Activated CD4-positive, alpha-beta T cell treated with anti-CD3 and anti-CD28 coated beads for 48 hours (primary cell): Measurements from ENCODE around the gene GLB1L.
A peak's percentile ranks its signal among the peaks of the same experiment; 100 is the strongest.

ENCODE experiments used
- DNase-seq: peaks from one replicate; pipeline ENCODE4 v3.0.0-alpha.2; 2020

The GLB1L gene

DNA sequence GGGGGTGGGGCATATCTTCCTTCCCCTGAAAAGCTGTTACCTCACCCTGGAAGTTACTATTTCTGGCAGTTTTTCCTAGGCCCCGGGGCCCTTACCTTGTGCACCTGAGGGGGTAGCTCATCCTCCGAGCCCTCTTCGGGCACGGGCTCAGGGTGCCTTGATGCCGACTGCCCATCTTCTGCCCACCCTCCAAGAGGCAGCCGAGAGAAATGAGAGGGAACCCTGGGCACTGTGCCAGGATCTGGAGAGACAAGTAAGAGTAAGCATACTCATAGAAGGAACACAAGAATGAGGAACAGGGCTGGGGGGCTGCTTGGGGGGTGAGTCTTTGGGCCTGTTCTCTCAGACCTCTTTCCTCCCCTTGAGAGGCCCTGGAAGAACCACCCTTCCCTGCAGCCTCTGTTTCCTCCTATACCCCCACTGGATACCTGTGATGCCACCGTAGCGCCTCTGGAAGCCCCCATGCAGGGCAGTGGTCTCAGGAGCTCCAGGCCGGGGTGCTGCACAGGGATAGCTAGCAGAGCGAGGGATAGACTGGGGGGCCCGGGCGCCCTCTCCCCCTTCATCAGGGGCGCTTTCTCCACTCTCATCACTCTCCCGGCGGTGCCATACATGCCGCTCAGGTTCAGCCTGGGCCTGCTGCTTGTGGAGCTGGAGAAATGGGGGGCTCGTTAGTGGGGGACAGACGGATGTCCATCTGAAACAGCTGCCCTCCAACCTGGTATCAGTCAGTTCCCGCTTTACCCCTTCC, 24.4 kb downstream of the GLB1L start:
- DNase-seq: no peak

DNA sequence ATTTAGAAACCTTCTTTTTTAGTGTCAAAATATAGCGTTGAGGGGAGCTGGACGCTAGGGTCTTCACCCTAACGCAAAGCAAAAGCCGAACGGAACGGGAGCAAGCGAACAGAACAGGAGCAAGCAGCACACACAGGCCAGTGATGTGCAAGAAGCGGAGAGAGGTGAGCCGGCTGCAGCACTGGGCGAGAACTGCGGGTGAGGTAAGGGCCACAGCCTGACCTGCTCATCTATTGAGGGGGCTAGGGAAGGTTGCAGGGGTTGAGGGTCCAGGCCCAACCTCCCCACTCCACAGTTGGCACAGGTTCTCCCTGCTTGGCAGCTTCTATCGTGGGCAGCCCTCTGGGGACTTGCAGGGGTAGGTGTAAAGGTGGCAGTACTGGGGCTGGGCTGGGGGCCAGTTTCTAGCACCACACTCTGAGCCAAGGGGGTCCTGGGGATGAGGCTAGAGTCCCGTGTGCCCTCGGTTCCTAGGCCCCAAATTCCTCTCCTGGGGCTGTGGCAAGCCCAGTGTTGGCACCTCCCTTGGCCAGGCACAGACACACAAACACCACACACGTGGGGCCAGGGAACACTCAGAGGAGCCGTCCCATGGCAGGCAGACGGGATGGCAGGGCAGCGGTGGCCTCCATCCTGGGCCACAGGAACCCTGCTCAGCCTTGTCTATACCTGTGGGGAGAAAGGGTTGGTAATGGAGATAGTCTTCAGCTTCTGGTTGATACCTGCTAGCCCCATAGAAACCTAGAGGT, 25.3 kb downstream of the GLB1L start:
- no peak for DNase-seq

DNA sequence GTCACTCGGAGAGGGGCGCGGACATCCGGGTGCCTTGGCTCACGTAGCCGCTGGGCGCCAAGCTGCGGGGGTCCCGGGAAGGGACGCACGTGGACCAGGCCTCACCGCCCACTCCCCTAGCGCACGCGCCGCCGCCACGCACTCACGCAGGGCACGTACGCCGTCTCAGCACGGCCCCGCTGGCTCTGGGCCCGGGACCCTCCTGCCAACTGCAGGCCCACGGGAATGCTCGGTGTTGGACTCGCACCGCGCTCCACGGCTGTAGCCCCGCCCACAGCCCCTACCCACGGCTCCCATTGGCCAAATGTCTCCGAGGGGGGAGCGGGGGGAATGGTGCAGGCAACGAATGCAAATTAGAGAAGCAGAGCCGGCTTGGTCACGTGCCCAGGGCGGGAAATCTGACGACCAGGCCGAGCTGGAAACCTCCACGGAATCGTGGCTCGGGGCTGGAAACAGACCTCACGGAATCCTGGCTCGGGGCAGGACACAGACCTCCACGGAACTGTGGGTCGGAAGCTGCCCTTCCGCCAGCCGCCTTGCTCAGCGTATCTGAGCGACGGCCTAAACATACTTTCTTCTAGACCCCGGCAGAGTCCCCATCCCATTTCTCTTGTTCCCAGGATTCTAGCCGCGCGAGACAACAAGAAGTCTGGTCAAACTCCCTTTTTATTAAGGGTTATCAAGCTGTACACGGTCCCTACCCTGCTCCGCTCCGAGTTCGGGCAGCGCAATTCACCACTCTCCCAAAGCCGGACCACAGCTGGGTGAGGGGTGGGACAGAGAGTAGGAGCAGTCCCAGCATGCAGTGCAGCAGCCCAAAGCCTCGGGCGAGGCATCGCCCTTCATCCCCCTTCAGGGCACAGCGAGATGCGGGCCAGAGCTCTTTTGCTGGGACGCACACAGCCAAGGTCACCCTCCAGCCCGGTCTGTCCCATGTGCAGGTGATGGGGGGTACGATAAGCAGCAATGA, 26.2 kb downstream of the GLB1L start, which contains the start of gene ABCB6:
Gene ABCB6, minus strand, starts transcription at position 227 of the 970 bp plus-strand sequence. CDS start 285 bp downstream, outside the sequence.
- DNase-seq: peak; percentile 94

DNA sequence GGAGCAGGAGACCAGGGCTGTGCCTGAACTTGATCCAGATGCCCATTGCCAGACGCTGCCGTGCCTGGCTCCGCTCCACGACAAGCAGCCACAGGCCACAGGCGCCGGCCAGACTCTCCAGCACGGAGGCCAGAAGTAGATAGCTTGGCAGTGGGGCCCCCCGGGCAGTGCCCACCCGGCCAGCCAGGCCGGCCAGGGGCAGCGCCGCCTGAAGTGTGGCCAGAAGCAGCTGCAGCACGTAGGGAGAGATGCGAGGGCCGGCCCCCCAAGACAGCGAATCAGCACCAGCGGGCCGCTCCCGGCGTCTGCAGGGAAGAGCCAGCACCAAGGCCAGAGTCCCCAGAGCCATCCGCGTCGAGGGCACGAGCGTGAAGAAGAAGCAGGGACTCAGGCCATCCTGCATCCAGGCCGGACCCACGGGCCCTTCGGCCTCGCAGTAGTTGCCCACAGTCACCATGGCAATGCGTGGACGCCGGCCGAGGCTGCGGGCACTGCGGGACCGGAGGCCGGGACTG, 27.0 kb downstream of the GLB1L start:
- peak; percentile 42 for DNase-seq

DNA sequence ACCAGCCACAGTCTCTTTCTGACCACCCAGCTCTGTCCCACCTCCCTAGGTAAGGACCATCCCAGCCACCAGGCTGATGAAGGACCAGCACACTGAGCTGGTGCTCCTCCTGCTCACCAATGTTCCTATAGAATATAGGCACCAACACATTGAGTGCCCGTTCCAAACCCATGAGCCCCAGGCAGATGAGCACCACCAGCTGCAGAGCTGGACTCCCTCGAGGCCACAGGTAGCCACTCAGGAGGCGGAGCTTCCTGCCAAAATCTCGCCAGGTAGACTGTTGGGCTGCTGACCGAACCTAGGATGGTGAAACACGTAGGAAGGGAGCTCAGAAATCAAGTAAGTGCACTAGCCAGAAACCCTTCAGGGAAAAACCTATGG, 28.7 kb downstream of the GLB1L start:
- no peak for DNase-seq

DNA sequence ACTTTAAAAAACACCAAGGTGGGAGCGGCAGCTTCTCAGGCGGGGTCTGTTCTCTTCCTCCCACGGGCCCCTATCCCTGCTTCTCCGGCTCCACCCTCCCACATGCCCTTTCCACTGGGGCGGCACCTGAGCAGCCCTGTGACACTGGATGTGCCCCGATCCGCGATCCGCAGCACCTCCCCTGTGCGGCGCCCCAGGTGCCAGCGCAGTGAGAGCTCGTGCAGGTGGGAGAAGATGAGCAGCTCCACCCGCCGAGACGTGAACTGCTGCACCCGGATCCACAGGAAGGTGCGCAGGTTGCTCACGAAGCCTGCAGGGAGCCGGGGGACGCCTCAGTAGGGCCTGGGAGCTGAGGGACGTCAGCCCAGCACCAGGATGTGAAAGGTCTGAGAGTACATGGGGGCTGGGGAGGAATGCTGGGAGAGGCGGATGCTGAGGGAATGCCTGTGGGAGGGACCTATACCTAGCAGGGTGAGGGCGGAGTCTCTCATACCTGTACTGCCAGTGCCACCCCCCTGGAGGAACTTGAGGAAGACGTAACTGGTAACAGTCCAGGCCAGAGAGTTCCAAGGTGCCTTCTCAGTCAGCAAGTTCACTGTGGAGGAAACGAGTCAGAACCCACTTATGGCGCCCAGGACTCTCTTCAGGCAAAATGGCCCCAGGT, 29.2 kb downstream of the GLB1L start:
- DNase-seq: no peak

DNA sequence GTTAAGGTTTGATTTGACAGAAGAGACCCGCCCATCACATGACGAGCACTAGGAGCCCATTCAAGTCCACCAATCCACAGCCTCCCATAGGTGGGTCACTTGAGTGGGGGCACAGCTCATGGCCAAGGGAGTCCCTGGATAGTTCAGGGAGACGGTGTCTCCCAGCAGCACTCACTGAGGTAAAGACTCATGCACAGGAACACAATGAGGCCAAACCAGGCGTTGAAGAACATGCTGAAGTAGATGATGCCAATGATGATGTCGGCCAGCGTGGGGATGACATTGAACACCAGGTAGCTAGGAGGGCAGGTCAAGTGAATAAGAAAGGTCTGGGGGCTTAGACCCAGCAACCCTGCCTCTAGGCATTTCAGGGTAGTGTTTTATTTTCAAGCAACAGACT, 30.5 kb downstream of the GLB1L start:
- DNase-seq: no peak

DNA sequence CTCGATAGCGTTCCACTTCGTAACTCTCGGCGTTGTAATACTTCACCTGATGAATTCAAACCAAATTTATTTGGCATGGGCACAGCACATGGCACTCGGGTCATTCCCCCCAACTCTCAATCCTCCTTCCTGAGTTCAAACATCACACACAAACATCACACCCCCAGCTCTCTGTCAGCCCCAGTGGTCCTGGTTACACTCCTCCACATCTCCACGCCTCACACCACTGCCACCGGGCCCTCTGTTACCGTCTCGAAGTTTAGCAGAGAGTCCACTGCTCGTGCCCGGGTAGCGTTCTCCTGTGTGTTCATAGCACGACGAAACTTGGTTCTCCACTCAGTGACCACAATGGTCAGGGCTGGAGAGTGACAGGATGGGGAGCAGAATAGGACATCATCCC, 31.1 kb downstream of the GLB1L start:
- DNase-seq: no peak

DNA sequence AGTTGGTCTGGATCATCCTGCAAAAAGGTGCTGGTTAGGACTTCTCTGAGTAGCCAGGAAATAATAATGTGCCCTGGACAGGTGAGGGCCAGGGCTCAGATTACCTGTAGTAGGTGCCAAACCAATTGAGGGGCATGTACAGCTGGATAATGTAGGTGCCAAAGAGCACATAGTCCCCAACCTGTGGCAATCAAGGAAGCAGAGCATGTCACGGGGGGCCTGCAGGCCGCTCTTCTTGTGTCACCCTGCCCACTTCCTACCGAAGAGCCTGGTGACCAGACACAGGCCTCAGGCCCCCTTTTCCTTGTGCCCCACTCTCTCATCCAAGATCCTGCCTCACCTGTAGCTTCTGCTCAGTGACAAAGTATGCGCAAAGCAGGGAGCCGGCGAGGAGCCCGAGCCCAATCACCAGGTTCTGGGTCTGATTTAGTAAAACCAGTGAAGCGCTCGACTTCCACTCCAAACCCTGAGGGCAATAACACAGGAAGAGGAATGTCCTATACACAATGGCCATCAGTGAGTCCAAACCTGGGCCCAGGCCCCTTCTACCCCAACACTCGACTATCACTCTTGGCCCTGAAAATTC, 31.7 kb downstream of the GLB1L start:
- DNase-seq: no peak

DNA sequence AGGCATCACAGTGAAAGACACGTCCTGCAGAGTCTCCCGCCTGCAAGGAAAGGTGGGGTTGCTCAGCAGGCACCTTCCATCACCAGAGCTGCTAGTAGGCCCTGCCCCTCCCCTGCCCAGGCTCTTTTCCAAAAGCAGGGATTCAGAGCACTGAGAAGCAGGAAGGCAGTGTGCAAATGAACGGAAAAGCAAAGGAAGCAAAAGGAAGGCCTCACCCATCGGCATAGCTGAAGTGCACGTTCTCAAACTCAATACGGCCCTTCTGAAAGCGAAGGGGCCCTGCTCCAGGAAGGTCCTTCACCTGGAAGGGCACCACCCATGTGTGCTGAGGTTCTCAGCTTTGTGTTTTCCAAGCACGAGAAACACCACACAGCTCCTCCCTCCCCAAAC, 32.2 kb downstream of the GLB1L start:
- DNase-seq: no peak

DNA sequence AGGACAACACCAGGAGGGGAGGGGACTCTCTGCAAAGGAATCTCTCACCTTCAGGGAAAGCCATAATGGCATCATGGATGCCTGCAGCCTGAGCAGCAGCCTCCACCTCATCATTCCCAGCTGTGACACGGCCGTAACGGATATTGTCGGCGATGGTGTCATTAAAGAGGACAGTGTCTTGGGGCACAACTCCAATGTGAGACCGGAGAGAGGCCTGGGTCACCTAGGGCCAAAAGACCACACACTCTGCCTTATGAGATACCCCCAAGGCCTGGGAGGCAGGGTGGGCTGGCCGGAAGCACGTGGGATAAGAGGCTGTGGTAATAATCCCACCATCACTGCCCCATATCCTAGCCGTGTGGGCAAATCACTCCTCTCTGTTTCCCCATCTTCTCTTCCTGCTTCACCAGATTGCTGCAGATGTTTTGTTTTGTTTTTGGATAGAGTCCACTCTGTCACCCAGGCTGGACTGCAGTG, 34.3 kb downstream of the GLB1L start:
- no peak for DNase-seq

DNA sequence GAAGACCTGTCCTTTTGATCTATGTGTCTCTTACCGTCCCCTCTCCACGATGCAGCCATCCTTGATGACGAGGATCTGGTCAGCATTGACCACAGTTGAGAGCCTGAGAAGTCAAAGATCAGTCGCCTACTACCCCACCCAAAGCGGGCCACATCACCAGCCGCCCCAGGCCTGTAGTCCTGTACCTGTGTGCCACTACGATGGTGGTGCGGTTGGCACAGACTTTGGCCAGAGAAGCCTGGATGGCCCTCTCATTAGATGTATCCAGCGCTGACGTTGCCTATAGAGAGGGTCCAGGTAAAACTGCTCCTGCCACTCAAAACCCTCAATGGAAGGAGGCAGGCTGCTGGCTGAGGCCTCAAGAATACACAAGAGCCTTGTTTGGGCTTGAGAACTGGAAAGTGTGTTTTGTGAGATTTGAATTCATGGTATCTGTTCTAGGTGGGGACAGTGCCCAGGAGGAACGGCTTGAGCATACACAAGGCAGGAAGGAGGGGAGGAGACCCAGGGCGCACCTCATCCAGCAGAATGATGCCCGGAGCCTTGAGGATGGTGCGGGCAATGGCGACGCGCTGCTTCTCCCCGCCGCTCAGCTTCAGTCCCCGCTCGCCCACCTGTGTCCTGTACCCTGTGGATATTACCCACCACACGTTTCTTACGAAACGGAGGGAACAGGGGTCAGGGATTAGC, 34.9 kb downstream of the GLB1L start:
- no peak for DNase-seq

DNA sequence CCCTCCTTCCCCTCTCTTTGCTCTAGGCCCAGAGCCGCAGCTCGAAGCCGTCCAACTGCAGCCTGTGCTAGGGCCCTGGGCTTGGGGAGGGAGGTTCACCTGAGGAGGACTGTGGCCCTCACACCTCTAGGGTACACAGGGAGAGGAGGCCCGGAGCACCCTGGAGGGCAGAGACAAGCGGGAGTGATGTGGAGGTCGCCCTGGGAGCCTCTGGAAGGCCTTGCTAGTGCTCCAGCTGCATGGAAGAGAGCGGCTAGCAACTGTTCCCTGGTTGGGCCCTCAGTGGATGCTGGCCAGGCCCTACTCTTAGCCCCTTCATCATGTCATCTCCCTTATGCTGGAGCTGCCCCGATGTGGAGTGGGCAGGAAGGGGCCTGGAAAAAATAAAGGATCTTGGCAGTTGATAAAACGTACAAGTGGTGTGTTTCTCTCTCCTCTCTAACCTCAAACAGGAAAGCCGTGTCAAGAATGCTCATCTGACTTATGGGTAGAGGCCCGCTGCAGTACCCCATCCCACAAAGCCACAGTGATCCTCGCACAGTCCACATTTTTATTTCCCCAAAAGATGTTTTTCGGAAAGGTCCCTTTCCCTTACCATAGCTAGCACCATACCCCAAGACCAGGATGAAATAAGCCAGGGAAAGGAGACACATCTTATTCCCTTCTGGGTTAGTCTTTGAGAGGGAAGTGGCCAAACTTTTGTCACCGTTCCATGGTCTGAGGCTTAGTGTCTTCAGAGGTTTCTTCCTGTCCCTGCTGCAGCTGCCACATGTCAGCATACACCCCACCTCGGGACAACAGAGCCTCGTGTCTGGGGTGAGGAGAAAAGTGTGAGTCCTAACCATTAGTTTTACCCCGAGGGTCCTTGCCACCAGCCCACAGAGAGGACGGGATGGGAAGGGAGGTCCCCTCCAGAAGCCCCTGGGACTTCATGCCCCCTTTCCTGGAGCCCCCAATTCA, 35.7 kb downstream of the GLB1L start:
- no peak for DNase-seq

DNA sequence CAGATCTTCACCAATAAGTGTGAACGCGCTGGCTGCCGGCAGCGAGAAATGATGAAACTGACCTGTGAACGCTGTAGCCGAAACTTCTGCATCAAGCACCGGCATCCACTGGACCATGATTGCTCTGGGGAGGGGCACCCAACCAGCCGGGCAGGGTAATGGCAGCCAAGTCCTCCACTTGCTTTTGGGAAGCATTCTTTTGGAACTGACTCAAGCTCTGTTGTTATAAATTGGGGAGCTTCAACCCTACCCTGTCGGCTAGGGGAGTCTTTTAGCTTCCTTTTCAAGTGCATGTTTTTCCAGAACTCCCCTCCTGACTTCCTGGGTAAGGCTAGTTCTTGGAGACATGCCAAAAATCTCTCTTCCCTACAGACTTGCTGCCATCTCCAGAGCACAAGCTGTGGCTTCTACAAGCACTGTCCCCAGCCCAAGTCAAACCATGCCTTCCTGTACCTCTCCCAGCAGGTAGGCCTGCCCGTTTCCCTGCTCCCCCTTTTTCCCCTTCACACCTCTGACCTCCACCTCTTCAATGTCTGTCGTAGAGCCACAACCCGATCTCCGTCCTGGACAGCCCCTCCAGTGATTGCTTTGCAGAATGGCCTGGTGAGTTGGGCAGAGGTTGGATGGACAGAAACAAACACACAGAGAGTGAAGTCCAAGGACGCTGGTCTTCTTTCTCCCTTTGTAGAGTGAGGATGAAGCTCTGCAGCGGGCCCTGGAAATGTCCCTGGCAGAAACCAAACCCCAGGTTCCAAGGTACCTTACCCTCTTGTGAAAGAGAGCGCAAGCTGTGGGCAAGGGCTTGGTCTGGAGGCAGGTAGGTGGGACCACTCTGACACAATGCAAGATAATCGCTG, 37.1 kb downstream of the GLB1L start:
- DNase-seq: no peak

DNA sequence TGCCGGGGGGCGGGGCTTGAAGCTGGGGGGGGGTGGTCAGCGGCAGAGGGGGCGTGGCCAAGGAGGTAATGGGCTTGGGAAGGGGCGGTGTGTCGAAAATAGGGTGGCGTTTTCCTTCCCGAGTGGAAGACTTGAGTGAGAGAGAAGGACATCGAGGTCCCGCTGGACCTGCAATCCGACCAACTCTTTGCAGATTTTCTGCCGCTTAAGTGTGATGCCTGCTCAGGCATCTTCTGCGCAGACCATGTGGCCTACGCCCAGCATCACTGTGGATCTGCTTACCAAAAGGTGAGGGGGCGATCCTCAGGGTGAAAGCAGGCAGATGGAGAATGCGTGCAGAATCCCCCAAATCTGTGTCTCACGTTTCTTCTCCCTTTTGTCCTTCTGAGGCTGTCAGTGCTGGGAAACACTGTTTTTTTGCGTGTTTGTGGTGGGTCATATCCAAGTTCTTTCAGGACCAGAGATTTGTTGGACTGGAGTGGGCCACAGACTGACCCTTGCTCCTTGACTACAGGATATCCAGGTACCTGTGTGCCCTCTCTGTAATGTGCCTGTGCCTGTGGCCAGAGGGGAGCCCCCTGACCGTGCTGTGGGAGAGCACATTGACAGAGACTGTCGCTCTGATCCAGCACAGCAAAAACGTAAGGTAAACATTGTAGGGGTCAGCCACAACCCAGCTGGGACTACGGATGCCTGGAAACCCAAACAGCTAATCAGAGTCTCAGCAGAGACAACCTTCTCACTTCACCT, 37.9 kb downstream of the GLB1L start:
- DNase-seq: no peak

DNA sequence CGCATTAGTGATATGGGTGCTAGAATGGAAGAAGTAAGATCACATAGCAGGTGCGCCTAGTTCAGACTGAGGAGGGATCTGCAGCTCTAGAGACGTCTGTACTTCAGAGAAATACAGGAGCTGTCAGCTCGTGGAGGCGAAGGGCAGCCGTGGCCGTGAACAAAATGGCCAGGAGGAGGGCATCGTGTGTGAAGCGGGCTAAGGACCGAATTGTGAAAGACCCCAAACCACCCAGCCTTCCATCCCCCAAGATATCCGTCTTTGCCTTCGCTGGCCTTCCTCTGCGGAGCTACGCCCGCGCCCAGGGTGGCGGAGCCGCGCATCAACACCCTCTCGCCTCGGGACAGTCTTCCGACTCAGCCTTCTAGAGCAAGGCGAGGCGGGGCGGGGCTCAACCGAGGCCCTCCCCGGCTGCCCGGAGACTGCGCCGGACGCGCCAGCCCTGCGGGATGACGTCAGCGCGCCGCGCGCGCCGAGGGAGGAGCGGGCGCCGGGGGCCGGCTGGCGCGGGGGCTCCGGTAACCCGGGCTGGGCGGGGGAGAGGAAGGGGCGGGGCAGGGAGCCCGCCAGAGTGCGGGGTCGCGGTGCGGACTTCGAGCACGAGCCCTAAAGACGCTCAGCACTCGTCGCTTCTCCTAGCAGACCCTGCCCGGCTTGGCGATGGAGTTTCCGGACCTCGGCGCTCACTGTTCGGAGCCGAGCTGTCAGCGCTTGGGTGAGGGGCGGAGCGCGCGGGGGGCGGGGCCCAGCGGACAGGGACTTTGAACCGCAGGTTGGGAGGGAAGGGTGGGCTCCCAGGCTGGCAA, 38.7 kb downstream of the GLB1L start, which contains the start of gene ZFAND2B:
Gene ZFAND2B, plus strand, starts transcription at position 455 of the 806 bp plus-strand sequence. Its CDS starts 206 bp downstream, at position 661.
- DNase-seq: peak; percentile 96

DNA sequence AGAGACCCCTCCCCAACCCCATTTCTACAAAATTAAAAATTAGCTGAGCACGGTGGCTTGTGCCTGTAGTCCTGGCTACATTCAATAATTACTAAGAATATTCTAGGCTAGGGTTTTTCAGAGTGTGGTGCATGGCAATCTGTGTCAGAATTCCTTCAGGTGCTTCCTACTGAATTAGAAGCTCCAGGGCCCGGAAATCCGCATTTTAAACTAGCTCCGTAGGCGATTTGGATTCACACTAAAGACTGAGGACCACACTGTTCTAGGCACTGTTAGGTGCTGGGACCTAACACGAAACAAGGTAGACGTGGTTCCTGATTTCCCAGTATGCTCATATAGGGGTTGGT, 39.3 kb downstream of the GLB1L start:
- DNase-seq: no peak
